Measurements from ENCODE around the gene SYTL5. TPM values are rescaled to one million over a fixed set of nuclear protein-coding genes. Genes with fewer than 3 reads are reported as not detected.

The SYTL5 gene
- total RNA-seq, 4 donors from 2014 or later, result 0.33 to 5.5 (median 0.51) TPM; not detected in 1

GRCh38 chrX:38154340-38154739 lies 148.0 kb downstream of the SYTL5 start:
- TF ChIP-seq, protein P1, sequence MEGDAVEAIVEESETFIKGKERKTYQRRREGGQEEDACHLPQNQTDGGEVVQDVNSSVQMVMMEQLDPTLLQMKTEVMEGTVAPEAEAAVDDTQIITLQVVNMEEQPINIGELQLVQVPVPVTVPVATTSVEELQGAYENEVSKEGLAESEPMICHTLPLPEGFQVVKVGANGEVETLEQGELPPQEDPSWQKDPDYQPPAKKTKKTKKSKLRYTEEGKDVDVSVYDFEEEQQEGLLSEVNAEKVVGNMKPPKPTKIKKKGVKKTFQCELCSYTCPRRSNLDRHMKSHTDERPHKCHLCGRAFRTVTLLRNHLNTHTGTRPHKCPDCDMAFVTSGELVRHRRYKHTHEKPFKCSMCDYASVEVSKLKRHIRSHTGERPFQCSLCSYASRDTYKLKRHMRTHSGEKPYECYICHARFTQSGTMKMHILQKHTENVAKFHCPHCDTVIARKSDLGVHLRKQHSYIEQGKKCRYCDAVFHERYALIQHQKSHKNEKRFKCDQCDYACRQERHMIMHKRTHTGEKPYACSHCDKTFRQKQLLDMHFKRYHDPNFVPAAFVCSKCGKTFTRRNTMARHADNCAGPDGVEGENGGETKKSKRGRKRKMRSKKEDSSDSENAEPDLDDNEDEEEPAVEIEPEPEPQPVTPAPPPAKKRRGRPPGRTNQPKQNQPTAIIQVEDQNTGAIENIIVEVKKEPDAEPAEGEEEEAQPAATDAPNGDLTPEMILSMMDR (IDR thresholded peaks at IDR 0.05; ENCODE audit: low read depth), result no peak

- TF ChIP-seq, protein P1 (IDR thresholded peaks at IDR 0.05; ENCODE audit: low read depth), result no peak
Measured at GRCh38 chrX:38154818-38155217, 148.5 kb downstream of the SYTL5 start.

DNA sequence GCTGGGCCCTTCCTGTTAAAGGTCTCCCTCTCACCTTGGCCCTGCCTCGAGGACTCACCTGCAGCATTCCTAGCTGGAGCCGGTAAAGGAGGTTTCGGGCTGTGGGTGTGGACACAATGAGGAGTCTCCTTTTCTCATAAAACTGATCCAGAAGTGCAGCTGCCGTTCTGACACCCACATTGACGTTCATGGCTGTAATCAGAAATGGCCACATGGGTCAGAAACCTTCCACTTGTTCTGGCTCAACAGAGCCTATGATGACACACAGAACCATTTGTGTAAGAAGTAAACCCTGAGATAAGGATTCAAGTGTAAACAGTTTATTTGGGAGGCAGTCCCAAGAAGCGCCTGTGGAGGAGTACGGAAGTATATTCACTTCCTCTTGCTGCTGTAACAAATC lies 150.5 kb downstream of the SYTL5 start:
- TF ChIP-seq, protein P1 (IDR thresholded peaks at IDR 0.05; ENCODE audit: low read depth), result no peak

DNA sequence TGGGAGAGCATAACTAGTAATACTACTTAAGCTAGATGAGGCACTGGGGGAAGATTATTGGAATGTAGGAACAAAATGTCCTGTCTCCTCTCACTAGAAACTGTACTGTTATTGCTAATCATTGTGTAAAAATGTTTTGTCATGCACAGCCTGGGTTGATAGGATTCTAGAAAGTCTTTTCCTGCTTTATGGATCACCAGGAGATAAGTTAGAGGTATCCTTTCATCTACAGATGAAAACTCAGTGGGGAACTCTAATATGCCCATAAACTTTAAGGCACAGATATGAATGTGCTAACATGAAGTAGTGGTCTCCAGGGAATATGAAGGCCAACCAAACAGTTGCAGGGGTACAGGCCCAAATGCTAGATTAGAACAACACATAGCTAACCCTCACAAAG lies 156.8 kb downstream of the SYTL5 start:
- TF ChIP-seq, protein P1 (IDR thresholded peaks at IDR 0.05; ENCODE audit: low read depth), result no peak

DNA sequence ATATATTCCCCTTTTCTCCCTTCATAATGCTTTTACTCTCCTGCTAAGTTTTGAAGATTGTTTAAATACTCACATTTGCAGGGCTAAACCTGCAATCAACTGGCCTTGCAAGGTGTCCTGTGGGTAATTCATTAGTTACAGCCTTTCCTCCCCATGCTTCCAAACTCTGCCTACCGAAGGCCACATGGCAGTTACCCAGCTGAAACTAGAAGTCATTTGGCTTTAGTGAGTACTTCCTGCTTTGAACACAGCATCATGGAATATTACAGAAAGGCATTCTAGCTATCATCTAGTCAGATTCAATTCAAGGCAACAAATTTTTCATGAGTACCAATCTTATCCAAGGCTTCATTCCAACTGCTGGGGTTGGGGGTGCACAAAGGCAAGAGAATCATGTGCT lies 158.7 kb downstream of the SYTL5 start:
- TF ChIP-seq, protein P1 (IDR thresholded peaks at IDR 0.05; ENCODE audit: low read depth), result no peak

DNA sequence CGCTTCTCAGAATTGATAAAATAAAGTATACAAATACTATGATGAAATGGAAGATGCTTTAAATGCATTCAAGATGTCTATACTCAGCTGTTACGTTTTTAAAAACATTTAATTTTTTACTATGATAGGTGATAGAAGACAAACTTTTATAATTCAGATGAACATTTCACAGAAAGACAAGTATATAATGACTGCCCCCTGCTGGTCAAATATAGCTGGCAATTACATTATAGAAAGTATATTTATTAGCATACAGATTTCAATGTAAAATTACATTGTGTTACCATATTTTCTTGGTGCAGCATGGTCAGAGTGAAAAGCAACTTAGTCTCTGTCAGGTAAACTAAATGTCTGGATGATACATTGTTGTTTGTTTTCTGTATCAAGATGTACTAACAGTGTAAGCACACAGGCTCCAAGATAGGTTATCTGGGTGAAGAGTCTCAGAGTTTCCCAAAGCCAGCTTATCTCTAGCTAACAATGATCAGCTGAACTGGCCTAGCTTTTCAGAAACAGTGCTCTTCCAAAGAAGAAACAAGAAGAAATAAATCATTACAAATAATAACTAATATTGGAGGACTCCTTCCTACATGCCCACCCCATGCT lies 160.2 kb downstream of the SYTL5 start:
- TF ChIP-seq, protein P1 (IDR thresholded peaks at IDR 0.05; ENCODE audit: low read depth), result no peak

DNA sequence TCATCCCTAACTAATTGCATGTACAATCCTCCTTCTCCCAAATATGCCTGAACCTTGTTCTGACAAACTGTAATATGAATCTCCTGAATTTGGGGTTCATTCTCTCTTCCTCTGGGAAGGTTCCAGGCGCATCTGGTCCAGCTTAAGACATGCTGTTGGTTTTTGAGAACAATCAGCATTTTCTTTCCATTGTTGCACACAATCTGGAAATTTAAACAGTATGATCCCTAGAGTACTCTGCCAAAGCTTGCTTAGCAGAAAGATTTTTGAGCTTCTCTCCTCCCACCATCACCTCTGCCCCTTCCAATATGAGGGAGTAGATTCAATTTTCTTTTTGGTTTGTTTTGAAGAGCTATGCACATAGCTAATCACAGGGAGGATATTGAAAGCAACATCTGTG lies 164.2 kb downstream of the SYTL5 start:
- TF ChIP-seq, protein P1 (IDR thresholded peaks at IDR 0.05; ENCODE audit: low read depth), result no peak

Measured in subcutaneous adipose tissue (tissue), 4 donors.